HG03139 (cell line): ENCODE results near the gene HSFX1.

ENCODE experiments used
- ATAC-seq: cut with Tn5 transposase; IDR thresholded peaks from one replicate; pipeline ENCODE4 v1.9.1; 2021; ENCODE audit not compliant: unreplicated experiment

HSFX1 gene

DNA sequence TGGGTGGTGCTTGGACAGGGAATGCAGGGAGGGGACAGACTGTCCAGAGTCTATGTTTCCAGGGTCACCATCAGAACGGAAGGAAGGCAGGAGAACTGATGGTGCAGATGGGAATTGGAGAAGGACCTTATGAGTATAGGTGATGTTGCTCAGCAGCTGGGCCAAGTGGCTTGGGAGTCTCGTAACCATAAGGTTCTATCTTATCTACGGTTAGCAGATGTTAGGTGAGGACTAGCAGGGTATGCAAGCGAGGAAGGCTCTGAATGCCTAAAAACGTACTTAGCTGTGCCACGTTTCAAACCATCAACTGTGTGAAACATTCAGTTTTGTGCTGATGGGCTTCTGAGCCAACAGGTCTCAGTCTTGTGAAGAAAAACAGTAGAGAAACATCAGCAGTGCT is 30.2 kb downstream of the HSFX1 start:
- ATAC-seq, result no peak

DNA sequence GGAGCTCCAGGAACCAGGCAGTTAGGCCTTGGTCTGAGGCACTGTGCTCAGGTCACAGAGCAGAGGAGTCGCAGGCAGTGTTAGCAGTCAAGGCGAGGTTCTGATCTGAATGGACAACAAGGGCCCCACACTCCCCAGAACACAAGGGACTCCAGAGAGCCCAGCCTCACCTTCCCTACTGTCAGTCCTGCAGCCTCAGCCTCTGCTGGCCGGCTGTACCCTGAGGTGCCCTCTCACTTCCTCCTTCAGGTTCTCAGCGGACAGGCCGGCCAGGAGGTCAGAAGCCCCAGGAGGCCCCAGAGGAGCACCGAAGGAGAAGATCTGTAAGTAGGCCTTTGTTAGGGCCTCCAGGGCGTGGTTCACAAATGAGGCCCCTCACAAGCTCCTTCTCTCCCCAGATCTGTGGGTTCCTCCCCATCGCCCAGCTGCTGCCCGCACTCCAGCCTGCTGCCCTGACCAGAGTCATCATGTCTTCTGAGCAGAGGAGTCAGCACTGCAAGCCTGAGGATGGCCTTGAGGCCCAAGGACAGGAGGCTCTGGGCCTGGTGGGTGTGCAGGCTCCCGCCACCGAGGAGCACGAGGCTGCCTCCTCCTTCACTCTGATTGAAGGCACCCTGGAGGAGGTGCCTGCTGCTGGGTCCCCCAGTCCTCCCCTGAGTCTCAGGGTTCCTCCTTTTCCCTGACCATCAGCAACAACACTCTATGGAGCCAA is 34.0 kb downstream of the HSFX1 start:
- no peak for ATAC-seq

DNA sequence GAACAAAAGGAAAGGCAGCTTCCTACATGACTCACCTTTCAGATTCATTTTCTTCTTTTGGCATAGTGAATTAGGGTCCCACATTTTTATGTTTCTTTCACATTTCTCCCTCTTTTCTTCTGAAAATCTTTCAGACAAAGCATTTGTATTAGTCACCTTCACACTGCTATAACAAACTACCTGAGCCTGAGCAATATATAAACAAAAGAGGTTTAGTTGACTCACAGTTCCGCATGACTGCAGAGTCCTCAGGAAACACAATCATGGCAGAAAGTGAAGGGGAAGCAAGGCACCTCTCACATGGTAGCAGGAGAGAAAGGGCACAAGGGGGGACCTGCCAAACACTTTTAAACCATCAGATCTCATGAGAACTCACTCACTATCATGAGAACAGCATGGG is 44.8 kb downstream of the HSFX1 start:
- ATAC-seq, result no peak

DNA sequence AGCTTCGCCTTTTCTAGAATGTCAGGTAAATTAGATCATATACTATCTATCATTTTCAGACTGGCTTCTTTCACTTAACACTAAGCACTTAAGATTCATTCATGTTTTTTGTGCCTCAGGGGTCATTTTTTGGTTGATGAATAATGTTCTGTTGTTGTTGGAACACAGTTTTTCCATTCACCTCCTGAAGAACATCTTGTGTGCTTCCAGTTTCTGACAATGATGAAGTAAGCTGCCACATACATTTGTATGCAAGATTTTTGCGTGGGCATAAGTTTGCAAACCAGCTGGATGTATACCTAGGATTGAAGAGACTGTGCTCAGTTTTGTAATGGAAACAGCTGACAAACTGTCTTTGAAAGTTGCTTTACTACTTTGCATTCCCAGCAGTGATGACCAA is 45.5 kb downstream of the HSFX1 start:
- no peak for ATAC-seq

DNA sequence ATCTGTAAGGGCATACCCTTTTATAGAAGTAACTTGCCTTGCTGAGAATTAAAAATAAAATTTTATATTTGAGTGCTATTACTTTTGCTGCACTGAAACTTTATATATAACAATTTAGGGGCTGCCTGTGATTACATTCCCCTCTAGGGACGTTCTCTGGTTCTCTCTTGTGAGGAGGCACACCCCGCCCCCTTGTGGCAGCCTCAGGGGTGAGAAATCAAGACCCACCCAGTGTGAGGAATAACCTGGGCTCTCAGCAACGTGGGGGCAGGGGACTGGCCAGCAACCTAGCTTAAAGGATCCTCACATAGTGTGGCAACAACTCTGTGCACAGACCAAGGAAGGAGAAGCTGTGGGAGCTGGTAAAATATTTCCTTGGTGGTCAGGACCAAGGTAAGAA is 51.6 kb downstream of the HSFX1 start:
- ATAC-seq, result no peak
